ENCODE measurements around the gene PSMB7.

The PSMB7 gene

DNA sequence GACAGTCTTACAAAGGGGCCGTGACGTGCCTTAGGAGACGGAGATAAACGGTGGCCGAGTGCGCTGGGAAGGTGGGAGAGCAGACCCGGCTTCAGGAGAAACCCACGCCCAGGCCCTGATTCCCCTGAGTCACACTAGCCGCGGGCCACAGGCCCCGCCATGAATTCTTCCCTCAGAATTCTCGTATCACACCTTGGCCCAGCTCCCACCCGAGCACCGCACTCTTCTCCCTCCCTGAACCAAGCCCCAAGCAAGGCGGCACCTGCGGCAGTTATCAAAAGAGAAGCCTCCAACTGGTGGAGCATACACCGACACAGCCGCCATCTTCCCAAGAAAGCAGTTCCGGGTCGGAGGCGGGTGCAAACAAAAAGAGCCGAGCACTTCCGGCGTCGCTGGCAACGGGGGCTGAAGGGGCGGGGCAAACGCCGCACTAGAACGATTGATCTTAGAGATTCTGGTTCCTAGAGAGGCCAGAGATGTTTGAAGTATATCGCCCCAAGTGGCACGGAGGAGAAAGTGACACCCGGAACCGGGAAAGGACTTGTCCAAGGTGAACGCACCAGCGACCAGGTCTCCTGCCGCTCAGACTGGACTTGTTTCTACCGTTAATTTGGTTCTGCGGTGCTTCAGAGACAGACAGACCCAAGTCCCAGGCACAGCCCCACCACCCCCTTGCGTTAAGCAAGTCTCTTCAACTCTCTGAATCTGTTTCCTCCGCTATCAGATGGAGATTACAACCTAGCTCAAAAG lies at the start of gene PSMB7:
TSS of gene PSMB7 (minus strand) at position 341 of the 750 bp plus-strand sequence. CDS start at position 324, 17 bp downstream.
- DNase-seq (ENCODE audit: low read depth) = peak; percentile 83
- H3K4me3 ChIP-seq (ENCODE audit: low read depth, low read length) = peak within 1 kb of the TSS; percentile 93

DNA sequence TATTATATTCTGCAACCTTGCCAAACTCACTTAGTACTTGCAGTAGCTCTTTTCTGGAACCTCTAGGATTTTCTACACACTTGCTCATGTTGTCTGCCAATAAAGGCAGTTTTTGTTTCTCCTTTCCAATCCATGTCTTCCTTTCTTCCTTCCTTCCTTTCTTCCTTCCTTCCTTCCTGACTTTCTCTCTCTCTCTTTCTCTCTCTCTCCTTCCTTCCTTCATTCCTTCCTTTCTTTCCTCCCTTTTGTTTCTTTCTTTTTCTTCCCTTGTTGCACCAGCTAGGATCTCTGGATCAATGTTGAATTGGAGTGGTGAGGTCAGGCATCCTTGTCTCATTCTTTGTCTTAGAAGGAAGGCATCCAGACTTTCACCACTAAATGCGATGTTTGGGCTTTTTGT lies 47.5 kb upstream of the PSMB7 start:
- DNase-seq (ENCODE audit: low read depth) = no peak
- no peak overlapping the region for H3K4me3 ChIP-seq (ENCODE audit: low read depth, low read length)

DNA sequence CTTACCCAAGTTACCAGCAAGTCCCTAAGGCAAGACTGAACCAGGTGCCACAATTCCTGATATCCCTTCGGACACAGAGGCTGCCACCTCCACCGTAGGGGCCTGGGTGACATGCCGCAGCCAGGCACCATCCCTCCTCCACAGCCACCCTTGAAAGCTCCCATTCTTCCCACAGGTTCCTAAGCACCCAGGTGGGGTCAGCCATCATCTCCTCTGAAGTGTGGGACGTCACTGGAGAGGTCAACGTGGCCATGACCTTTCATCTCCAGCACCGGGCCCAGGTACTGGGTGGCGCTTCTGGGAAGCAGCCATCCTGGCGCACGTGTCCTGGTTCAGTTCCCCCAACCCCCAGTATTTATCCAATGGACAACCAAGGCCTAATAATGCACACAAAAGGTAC lies 43.2 kb upstream of the PSMB7 start:
- H3K4me3 ChIP-seq (ENCODE audit: low read depth, low read length) = no peak overlapping the region
- DNase-seq (ENCODE audit: low read depth) = no peak

DNA sequence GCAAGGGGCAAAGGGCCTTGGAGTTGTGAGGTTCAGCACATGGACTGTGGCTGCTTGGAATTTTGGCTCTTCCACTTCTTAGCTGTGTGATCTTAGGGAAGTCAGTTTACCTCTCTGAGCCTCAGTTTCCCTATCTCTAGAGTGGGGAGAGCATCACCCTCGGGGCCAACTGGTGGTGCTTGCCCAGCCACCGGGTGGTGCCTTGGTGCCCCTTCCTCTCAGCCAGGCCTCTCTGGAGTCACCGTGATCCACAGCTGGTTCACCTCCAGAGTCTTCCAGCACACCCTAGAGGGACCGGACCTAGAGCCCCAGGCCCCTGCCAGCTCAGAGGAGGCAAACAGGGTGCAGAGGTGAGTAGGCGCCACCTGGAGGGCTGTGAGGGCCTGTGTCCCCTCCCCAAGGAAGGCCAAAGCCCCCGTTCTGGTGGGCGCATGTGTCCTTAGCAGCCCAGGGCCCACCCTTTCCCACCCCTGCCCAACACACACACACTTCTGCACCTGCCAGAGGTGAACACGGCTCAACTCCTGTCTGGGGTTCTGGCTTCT lies 42.7 kb upstream of the PSMB7 start:
- DNase-seq (ENCODE audit: low read depth) = no peak
- no peak overlapping the region for H3K4me3 ChIP-seq (ENCODE audit: low read depth, low read length)

DNA sequence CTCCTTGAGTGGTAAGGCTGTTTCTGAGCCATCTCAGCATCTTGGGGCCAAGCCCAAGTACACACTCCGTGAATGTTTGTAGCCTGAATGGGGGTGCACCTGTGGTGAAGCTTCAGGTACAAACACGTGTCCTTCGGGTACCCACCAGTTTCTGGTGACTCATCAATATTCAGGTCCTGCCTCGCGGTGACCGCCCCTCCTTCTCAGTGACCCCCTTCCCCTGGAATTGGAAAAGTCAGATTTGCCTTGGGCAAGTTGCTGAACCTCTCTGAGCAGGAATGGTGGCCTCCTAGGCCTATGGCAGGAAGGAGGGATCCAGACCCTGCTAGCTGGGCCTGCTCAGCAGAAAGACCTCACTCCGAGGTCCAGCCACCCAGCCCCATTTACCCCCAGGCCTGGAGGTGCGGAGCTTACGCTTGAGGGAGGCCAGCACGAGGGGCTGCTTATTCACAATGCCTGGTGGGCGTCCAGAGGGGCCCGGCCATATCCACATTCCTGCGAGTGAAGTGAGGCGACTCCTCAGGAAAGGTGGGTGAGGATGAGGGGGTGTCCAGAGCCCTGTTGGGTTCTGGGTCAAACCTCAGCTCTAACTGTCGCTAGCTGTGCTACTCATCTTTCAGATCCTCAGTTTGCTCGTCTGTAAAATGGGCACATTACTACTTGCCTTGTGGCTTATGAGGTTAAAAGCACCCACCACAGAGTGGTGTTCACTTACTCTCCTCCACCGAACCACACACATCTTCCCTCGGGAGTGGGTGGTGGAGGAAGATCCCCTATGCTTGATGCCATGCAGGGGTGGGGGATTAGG lies 42.0 kb upstream of the PSMB7 start:
- H3K4me3 ChIP-seq (ENCODE audit: low read depth, low read length) = no peak overlapping the region
- DNase-seq (ENCODE audit: low read depth) = no peak

DNA sequence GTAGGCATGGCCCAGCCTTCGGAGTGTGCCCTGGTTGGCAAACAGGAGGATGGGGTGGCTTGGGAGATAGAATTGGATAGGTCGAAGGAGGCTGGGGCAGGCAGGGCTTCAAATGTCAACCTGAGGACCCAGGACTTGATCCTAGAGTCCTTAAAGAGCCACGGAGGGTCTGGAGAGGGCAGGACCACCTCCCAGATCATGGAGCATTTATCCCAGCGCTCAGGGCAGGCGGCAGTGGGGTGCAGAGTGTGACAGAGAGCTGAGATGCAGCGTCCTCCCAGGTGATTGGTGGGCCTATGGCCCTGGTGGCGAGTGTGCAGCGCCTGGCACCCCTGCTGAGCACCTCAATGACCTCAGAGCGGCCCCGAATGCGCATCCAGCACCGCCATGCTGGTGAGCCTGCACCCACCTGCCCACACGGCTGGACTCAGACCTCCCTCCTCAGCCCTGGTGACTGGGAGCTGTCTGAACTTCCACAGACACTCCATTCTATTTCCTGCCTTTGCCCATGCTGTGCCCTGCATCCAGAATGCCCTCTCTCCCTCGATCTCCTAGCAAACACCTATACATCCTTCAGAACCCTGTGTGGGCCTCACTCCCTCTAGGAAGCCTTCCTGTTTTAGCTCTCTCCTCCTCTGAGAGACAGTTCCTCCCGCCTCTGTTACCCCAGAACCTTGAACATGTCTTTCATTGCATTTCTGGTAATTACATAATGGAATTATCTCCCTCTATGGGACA lies 41.3 kb upstream of the PSMB7 start:
- DNase-seq (ENCODE audit: low read depth) = no peak
- H3K4me3 ChIP-seq (ENCODE audit: low read depth, low read length) = no peak overlapping the region

DNA sequence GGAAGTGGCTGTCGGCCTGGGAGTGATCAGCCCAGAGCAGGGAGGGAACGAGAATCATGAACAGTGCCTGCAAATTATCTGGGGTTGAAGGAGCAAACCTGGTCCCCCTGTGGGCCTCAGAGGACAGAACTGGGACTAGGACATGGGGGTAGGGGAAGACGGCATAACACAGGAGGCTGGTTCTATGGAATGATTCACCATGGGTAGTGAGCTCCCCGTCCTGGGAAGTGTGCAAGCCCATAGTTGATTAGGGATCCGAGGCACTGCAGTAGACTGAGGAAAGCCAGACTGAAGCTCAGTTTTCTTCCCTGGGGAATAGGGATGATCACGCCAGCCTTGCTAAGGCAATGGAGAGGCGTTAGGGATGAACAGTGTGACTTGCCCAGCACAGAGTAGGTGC lies 40.6 kb upstream of the PSMB7 start:
- no peak overlapping the region for H3K4me3 ChIP-seq (ENCODE audit: low read depth, low read length)
- DNase-seq (ENCODE audit: low read depth) = no peak

DNA sequence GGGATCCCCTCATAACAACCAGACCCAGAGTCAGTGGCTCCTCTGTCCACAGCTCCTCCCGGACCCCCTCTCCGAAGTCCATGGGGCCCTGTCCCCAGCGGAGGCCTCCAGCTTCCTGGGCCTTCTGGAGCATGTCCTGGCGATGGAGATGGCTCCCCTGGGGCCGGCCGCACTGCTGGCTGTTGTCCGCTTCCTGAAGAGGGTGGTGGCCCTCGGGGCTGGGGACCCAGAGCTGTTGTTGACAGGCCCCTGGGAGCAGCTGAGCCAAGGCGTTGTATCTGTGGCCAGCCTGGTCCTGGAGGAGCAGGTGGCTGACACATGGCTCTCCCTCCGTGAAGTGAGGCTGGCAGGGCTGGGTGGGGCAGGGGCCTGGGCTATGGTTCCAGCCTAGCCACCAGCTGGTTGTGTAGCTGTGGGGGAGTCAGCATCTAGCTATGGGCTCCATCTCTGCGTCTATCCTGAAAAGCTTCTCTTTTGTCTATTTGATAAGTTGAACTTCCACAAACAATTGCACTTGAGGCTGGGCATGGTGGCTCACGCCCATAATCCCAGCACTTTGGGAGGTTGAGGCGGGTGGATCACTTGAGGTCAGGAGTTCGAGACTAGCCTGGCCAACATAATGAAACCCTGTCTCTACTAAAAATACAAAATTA lies 39.7 kb upstream of the PSMB7 start:
- H3K4me3 ChIP-seq (ENCODE audit: low read depth, low read length) = no peak overlapping the region
- DNase-seq (ENCODE audit: low read depth) = no peak

DNA sequence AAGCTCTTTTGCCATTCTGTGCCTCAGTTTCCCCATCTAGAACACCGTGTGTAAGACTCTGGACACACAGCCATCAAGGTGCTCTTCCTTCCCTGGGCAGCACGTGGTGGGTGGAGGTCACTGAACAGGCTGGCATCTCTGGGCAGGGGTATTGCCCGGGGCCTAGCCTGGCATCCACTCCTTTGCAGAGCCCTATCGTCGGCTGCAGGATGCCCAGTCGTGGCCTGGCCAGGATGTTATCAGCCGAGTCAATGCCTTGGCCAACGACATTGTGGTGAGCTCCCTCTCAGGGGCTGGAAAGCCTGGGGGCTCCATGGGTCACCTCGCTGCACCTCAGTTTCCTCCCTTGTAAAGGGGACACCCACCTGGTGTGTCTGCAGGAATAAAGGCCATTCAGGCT lies 39.1 kb upstream of the PSMB7 start:
- no peak for DNase-seq (ENCODE audit: low read depth)
- no peak overlapping the region for H3K4me3 ChIP-seq (ENCODE audit: low read depth, low read length)

DNA sequence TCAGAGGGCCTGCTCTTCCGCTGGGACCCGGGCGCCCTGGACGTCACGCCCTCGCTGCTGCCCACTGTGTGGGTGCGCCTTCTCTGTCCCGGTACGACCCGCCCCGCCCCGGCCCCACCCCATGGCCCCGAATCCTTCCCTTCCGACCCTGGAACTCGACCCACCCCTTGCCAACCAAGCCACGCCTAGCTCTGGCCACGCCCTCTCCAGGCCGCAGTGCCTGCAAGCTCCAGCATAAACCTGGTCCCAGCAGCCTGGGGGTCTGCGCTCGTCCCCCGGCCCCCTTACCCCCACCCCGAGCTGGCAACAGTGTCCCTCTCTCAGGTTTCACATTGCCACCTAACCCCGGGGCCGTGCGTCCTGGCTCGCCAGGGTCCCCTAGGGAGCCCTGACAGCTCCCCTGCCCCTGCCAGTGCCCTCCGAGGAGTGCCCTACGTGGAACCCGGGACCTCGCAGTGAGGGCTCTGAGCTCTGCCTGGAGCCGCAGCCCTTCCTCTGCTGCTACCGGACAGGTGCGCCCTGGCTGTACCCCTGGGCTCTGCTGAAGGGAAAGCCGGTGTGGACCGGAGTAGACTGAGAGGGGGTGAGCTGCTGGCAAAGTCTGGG lies 38.4 kb upstream of the PSMB7 start:
- no peak for DNase-seq (ENCODE audit: low read depth)
- no peak overlapping the region for H3K4me3 ChIP-seq (ENCODE audit: low read depth, low read length)

DNA sequence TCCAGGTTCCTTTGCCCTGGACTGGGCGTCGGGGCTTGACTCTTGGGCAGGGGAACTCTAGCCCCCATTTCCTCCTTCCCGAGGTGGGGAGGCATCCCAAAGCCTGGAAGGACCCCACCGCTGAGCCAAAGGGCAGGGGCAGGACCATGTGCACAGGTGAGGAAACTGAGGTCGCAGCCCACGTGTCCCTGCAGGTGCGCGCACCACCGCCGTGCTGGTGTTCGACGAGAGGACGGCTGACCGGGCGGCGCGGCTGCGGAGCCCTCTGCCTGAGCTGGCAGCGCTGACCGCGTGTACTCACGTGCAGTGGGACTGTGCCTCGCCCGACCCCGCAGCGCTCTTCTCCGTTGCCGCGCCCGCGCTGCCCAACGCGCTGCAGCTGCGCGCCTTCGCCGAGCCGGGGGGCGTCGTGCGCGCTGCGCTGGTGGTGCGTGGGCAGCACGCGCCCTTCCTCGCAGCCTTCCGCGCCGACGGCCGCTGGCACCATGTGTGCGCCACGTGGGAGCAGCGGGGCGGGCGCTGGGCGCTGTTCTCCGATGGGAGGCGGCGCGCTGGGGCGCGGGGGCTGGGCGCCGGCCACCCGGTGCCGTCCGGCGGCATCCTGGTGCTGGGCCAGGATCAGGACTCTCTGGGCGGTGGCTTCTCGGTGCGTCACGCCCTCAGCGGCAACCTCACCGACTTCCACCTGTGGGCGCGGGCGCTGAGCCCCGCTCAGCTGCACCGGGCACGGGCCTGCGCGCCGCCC lies 37.8 kb upstream of the PSMB7 start:
- H3K4me3 ChIP-seq (ENCODE audit: low read depth, low read length) = no peak overlapping the region
- no peak for DNase-seq (ENCODE audit: low read depth)

DNA sequence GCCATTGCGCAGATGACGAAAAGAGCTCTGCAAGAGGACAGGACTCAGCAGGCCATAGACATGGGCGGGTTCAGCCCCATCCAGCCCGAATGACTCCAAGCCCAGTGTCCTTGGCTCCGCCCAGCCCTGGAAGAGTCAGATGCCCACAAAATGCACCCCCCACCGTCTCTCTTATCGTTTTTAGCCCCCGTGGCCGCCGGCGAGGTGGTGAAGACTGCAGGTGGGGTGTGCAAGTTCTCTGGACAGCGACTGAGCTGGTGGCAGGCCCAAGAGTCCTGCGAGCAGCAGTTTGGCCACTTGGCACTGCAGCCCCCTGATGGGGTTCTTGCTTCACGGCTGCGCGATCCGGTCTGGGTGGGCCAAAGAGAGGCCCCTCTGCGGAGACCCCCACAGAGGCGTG lies 37.1 kb upstream of the PSMB7 start:
- H3K4me3 ChIP-seq (ENCODE audit: low read depth, low read length) = no peak overlapping the region
- DNase-seq (ENCODE audit: low read depth) = no peak

DNA sequence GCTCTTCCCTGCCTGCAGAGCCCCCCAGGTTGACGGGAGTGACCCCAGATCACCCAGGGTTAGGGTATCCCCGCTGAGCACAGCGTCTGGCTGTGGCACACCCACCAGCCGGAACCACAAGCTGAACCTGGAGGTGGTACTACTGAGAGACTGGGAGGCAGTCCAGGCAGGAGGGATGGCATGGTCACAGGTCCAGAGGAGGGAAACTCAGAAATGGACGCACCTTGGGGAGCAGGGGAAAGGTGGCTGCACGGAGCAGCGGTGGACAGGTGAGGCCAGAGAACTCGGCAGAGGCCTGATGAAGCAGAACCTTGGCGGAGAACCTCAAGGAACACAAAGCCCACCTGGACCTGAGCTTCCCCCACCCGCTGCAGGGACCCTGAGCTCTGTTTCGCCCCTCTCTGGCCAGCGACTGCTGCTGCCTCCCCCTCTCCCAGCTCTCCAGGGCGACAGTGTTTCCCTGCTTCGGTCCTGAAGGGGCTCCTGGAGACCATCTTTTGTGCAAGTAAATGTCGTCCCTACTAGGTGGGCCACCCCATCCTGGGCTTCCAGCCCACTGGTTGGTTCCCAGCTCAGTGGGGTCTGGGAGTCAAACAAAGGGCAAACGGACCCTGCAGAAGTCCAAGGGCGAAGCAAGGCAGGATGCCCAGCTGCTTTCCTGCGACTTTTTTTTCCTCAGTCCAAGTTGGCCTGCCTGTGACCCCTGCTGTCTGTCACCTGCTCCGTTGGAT lies 35.9 kb upstream of the PSMB7 start:
- H3K4me3 ChIP-seq (ENCODE audit: low read depth, low read length) = no peak overlapping the region
- DNase-seq (ENCODE audit: low read depth) = no peak

DNA sequence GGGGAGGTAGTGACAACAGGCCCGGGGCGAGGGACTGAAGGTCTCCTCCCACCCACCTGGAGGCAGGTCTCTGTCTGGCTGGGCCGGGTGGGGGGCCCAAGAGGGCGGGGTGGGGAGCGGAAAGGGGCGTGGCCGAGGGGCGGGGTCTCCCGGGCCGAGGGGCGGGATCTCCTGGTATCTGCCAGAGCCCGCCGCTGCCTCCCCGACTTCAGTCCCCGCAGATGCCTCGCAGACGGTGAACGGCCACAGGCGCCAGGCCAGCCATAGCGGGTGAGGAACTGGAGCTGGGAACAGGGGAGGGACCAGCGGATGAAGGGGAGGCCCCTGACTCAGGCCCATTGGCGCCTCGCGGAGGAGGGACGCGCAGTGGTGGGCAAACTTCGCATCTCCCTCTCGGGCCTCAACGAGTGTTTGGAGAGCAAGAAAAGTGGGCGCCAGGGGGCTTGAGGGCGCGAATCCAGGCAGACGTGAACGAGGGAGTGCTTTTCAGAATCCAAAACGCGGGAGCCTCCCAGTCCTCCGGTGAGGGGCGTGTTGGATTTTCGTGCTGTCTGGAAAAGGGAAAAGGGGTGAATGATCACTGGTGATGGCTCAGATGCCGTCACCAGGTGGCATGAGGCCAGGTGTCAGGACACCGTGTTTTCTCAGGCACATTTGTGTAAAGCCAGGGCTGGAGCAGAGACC lies 35.1 kb upstream of the PSMB7 start, which contains the start of gene ADGRD2:
TSS of gene ADGRD2 (plus strand) at position 211 of the 684 bp plus-strand sequence. CDS start 1,216 bp downstream, outside the sequence.
- H3K4me3 ChIP-seq (ENCODE audit: low read depth, low read length) = peak within 1 kb of the TSS; percentile 29
- DNase-seq (ENCODE audit: low read depth) = no peak

DNA sequence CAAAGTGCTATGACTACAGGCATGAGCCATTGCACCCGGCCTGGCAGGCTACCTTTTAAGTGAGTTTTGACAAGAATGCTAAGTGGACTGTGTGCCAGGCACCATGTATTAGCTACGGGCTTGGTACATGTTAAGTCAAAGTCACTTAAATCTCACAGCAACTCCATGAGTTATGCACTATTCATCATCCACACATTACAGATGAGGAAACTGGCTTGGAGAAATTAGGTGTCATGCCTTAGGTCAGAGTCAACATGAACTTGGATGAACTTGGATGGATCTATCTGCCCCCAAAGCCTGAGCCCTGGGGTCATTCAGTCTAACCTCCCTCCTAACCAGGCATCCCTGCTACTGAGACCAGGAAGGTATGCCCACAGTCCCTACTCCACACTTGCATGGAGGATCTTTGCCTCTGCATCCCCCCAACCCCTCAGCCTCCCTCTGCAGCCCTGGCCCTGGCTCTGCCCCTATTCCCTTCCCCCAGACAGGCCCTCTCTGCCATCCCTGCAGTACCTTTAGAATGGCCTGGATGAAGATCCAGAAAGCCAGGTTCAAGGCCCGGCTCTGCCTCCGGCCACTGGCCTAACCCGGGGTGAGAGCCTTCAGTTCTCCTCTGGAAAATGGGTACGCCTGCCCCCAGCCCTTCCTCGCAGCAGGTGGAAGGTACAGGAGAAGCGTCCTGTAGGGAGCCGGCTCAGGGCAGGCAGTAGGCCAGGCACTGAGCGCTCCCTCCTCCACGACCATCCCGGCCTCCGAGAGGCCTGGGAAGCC lies 34.3 kb upstream of the PSMB7 start:
- no peak for DNase-seq (ENCODE audit: low read depth)
- no peak overlapping the region for H3K4me3 ChIP-seq (ENCODE audit: low read depth, low read length)

DNA sequence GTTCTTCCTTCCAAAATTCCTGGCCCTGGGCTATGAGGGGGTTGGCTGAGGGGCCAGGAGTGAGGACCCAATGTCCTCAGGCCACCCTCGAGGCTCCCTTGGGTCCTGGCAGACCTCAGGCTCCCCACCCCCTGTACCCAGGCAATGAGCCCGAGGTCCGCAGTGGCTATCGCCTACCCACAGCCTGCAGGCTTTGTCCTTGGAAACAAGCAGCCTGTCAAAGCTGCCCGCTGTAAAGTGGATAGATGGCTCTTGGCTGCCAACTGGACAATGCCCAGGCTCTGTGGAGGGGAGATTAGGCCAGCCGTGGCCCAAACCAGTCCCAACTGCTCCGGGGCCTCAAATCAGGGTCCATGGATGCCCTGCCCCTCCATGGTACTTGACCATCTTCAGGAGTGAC lies 32.8 kb upstream of the PSMB7 start:
- no peak for DNase-seq (ENCODE audit: low read depth)
- H3K4me3 ChIP-seq (ENCODE audit: low read depth, low read length) = no peak overlapping the region

DNA sequence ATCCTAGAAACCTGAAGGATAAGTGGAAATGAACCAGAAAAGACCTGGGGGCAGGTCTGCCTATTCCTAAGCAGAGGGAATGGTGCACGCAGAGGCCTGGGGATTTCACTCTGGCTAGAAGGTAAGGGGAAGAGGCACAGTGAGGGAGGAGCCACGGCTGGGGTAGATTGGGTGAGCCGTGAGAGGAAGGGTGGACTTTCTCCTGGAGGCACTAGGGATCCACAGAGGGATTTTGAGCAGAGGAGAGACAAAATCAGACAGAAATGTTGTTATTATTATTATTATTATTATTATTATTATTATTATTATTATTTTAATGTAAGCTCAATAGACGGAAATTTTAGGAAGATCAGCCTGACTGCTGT lies 32.0 kb upstream of the PSMB7 start:
- DNase-seq (ENCODE audit: low read depth) = no peak
- H3K4me3 ChIP-seq (ENCODE audit: low read depth, low read length) = no peak overlapping the region
